Osteocyte (in vitro differentiated cells): ENCODE results near the gene BRF1. TPM values are rescaled to one million over a fixed set of nuclear protein-coding genes. Genes with fewer than 3 reads are reported as not detected.

Experiments used
- DNase-seq: peaks from one replicate; pipeline ENCODE4 v3.0.0; 2021; ENCODE audit warnings: mixed read lengths; ENCODE audit not compliant: unreplicated experiment; ENCODE audit errors: extremely low spot score
- H3K27ac Mint-ChIP-seq: one replicate; pipeline ENCODE4 v1.8.0; 2021; ENCODE audit warnings: mild to moderate bottlenecking, mixed read lengths; ENCODE audit not compliant: unreplicated experiment
- H3K27me3 Mint-ChIP-seq: one replicate; pipeline ENCODE4 v1.8.0; 2021; ENCODE audit warnings: mixed read lengths; ENCODE audit not compliant: unreplicated experiment
- H3K36me3 Mint-ChIP-seq: one replicate; pipeline ENCODE4 v1.8.0; 2021; ENCODE audit warnings: mixed read lengths; ENCODE audit not compliant: unreplicated experiment
- H3K4me1 Mint-ChIP-seq: one replicate; pipeline ENCODE4 v1.8.0; 2021; ENCODE audit warnings: mixed read lengths; ENCODE audit not compliant: unreplicated experiment
- H3K4me3 Mint-ChIP-seq: one replicate; pipeline ENCODE4 v1.8.0; 2021; ENCODE audit warnings: mild to moderate bottlenecking, moderate library complexity, mixed read lengths; ENCODE audit not compliant: unreplicated experiment
- H3K9me3 Mint-ChIP-seq: one replicate; pipeline ENCODE4 v1.8.0; 2021; ENCODE audit warnings: mixed read lengths; ENCODE audit not compliant: unreplicated experiment
- total RNA-seq: library from RNA; stranded (reverse); gene quantifications from 2 replicates; pipeline ENCODE4 v1.2.1, GENCODE V29; 2021
- TF ChIP-seq, protein P1 (sequence below): fragments of 200-600 bp; sonication (generic); IDR thresholded peaks from 2 replicates; pipeline ENCODE4 v1.5.0; 2021; ENCODE audit warnings: antibody characterized with exemption, mild to moderate bottlenecking, moderate library complexity

The BRF1 gene
- total RNA-seq, 1 donor from 2014 or later, result 43.5 TPM

DNA sequence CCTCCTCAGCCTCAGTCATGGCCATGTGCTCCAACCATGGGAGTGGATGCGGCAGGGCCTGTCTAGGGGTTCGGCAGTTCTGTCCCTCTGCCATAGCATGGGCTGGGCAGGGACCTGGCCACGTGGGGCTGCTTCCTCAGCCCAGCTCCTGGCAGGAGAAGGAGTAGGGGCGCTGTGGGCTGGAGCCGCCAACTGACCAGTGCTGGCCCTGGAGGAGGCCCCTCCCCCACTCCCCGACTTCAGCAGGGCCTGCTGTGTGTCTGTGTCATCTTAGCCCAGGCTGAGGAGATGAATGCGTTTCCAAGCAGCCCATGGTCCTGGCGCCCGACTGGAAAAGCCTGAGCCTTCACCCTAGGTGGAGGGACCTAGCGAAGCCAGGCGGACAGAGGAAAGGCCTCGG lies 11.0 kb upstream of the BRF1 start:
- Mint-ChIP-seq H3K27ac (no peak overlapping the region), H3K4me3 (no peak overlapping the region), H3K27me3 (no peaks in the 10 kb centered on the region), H3K36me3 (no peaks in the 10 kb centered on the region), H3K4me1 (peaks cover 20% of the 10 kb centered on the region), H3K9me3 (no peaks in the 10 kb centered on the region)
- no peak for DNase-seq
- TF ChIP-seq, protein P1, sequence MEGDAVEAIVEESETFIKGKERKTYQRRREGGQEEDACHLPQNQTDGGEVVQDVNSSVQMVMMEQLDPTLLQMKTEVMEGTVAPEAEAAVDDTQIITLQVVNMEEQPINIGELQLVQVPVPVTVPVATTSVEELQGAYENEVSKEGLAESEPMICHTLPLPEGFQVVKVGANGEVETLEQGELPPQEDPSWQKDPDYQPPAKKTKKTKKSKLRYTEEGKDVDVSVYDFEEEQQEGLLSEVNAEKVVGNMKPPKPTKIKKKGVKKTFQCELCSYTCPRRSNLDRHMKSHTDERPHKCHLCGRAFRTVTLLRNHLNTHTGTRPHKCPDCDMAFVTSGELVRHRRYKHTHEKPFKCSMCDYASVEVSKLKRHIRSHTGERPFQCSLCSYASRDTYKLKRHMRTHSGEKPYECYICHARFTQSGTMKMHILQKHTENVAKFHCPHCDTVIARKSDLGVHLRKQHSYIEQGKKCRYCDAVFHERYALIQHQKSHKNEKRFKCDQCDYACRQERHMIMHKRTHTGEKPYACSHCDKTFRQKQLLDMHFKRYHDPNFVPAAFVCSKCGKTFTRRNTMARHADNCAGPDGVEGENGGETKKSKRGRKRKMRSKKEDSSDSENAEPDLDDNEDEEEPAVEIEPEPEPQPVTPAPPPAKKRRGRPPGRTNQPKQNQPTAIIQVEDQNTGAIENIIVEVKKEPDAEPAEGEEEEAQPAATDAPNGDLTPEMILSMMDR, result no peak

DNA sequence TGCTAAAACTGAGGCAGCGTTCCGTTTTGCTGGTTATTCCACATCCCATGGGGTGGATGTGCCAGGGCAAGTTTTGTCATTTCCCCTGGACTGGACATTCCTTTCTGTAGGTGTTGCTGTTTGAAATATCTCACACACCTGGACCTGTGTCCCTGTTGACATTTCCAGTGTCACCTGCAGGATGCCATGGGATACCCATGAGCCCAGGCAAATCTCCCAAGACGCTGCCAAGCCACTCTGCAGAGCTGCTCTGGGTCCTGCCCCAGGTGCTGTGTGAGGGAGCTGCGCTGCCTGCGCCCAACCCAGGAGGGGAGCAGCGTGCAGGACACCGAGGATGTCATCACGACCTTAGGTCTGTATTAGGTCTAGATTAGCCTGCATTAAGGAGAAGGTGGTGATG lies 8.6 kb upstream of the BRF1 start:
- H3K36me3 Mint-ChIP-seq, result no peaks in the 10 kb centered on the region
- TF ChIP-seq, protein P1, result no peak
- H3K9me3 Mint-ChIP-seq, result no peaks in the 10 kb centered on the region
- H3K4me1 Mint-ChIP-seq, result peaks cover 5% of the 10 kb centered on the region
- H3K27me3 Mint-ChIP-seq, result no peaks in the 10 kb centered on the region
- H3K27ac Mint-ChIP-seq, result no peak overlapping the region
- H3K4me3 Mint-ChIP-seq, result no peak overlapping the region
- DNase-seq, result no peak

DNA sequence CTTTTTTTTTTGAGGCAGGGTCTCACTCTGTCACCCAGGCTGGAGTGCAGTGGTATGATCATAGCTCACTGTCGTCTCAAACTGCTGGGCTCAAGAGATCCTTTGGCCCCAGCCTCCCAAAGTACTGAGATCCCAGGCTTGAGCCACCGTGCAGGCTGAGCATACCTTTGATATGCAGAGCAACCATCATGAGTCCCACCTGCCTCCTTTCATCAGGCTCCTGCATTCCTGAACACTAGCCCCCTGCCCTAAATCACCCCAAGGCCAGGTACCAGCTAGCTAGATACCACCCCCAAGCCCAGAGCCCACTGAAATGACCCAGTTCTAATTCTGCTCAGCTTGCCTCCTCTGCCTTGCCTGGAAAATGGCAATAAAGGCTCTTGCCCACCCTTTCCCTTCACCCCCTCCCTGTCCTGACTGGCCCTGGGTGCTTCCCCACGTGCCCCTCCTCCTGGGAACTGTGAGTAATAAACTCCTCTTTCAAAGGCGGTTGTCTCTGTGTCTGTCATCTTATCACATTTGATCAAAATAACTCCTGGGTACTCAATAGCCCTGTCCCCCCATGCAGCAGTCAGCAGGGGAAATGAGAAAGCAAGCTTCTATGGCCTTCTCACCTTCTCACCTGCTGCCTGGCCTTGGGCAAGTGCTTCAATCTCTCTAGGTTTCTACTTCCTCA lies 6.4 kb upstream of the BRF1 start:
- H3K4me1 Mint-ChIP-seq, result peaks cover 2% of the 10 kb centered on the region
- H3K27me3 Mint-ChIP-seq, result no peaks in the 10 kb centered on the region
- peaks cover 2% of the 10 kb centered on the region for H3K36me3 Mint-ChIP-seq
- H3K9me3 Mint-ChIP-seq, result no peaks in the 10 kb centered on the region
- TF ChIP-seq, protein P1, result no peak
- H3K4me3 Mint-ChIP-seq, result no peak overlapping the region
- DNase-seq, result no peak
- H3K27ac Mint-ChIP-seq, result no peak overlapping the region

- TF ChIP-seq, protein P1, result no peak
- H3K27ac Mint-ChIP-seq, result no peak overlapping the region
- no peaks in the 10 kb centered on the region for H3K27me3 Mint-ChIP-seq
- H3K36me3 Mint-ChIP-seq, result peaks cover 2% of the 10 kb centered on the region
- no peaks in the 10 kb centered on the region for H3K9me3 Mint-ChIP-seq
- DNase-seq, result no peak
- H3K4me3 Mint-ChIP-seq, result no peak overlapping the region
- peaks cover 2% of the 10 kb centered on the region for H3K4me1 Mint-ChIP-seq
These were observed 5.0 kb upstream of the BRF1 start for GRCh38 chr14:105305791-105306190.

- Mint-ChIP-seq H3K27ac (no peak overlapping the region), H3K36me3 (peaks cover 2% of the 10 kb centered on the region), H3K4me1 (peaks cover 2% of the 10 kb centered on the region), H3K27me3 (no peaks in the 10 kb centered on the region), H3K4me3 (no peak overlapping the region), H3K9me3 (no peaks in the 10 kb centered on the region)
- TF ChIP-seq, protein P1, result no peak
- no peak for DNase-seq
These were observed 4.5 kb upstream of the BRF1 start for GRCh38 chr14:105305345-105305744.
